ENCODE data around the gene NID1.
A peak's percentile ranks its signal among the peaks of the same experiment; 100 is the strongest.

The NID1 gene, protein sequence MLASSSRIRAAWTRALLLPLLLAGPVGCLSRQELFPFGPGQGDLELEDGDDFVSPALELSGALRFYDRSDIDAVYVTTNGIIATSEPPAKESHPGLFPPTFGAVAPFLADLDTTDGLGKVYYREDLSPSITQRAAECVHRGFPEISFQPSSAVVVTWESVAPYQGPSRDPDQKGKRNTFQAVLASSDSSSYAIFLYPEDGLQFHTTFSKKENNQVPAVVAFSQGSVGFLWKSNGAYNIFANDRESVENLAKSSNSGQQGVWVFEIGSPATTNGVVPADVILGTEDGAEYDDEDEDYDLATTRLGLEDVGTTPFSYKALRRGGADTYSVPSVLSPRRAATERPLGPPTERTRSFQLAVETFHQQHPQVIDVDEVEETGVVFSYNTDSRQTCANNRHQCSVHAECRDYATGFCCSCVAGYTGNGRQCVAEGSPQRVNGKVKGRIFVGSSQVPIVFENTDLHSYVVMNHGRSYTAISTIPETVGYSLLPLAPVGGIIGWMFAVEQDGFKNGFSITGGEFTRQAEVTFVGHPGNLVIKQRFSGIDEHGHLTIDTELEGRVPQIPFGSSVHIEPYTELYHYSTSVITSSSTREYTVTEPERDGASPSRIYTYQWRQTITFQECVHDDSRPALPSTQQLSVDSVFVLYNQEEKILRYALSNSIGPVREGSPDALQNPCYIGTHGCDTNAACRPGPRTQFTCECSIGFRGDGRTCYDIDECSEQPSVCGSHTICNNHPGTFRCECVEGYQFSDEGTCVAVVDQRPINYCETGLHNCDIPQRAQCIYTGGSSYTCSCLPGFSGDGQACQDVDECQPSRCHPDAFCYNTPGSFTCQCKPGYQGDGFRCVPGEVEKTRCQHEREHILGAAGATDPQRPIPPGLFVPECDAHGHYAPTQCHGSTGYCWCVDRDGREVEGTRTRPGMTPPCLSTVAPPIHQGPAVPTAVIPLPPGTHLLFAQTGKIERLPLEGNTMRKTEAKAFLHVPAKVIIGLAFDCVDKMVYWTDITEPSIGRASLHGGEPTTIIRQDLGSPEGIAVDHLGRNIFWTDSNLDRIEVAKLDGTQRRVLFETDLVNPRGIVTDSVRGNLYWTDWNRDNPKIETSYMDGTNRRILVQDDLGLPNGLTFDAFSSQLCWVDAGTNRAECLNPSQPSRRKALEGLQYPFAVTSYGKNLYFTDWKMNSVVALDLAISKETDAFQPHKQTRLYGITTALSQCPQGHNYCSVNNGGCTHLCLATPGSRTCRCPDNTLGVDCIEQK

DNA sequence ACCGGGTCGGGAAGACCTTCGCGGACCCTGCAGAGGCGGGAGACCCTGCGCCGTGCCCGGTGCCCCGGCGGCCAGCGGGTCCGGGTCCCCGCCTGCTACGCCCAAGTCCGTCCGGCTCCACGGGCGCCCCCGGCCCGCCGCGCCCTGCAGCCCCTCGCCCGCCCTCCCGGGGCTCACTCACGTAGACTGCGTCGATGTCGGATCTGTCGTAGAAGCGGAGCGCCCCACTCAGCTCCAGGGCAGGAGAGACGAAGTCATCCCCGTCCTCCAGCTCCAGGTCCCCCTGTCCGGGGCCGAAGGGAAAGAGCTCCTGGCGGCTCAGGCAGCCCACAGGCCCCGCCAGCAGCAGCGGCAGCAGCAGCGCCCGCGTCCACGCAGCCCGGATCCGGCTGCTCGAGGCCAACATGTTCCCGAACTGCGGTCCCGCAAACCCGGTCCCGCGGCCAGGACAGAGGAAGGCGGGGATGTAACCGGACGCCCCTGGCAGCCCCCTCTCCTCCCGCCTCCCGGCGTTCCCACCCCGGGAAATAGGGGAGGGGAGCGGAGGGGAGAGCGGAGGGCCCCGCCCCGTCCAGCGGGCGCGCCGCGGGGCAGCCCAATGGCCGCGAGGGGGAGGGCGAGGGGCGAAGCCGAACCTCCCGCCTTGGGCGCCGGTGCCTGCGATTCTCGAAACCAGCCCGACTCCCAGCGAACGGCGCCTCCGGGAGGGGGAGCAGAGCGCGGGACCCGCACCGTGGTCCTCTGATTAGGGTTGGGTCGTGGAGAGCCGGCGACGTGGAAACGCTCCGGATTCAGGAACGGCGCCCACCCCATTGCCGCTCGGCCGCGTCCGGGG, at the start of gene NID1:
TSS of gene NID1 (minus strand) at position 417 of the 835 bp plus-strand sequence. CDS start at position 406, 11 bp downstream.
- DNase-seq, result peak; percentile 41 to 57

GRCh38 chr1:236114076-236114747, 49.3 kb upstream of the NID1 start:
- no peak for DNase-seq

DNA sequence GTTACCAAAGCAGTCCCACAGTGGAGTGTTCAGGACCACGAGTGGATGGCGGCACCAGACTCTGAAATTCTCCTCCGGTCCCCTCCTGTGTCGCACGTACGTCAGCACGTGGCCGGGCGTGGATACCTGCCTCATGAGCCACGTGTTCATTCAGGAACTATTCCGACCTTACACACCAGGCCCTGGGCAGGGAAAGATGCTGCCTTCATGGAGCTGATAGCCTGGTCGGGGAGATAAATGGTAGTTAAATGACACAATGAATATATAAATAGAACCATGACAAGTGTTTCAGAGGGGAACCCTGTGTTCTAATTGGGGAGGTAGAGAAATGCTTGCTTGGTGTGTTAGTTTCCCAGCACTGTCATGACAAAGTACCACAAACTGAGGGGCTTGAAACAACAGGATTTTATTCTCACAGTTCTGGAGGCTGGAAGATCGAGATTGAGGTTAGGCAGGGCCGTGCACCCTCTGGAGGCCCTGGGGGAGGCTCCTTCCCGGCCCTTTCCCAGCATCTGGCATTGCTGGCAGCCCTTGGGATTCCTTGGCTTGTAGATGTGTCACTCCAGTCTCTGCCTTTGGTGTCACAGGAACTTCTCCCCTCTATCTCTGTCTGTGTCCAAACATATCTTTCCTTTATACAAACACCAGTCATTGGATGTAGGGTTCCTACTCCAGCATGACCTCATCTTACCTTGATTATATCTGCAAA, 48.6 kb upstream of the NID1 start:
- DNase-seq, result no peak

- no peak for DNase-seq
Observed at GRCh38 chr1:236112332-236112627, 47.4 kb upstream of the NID1 start.

DNA sequence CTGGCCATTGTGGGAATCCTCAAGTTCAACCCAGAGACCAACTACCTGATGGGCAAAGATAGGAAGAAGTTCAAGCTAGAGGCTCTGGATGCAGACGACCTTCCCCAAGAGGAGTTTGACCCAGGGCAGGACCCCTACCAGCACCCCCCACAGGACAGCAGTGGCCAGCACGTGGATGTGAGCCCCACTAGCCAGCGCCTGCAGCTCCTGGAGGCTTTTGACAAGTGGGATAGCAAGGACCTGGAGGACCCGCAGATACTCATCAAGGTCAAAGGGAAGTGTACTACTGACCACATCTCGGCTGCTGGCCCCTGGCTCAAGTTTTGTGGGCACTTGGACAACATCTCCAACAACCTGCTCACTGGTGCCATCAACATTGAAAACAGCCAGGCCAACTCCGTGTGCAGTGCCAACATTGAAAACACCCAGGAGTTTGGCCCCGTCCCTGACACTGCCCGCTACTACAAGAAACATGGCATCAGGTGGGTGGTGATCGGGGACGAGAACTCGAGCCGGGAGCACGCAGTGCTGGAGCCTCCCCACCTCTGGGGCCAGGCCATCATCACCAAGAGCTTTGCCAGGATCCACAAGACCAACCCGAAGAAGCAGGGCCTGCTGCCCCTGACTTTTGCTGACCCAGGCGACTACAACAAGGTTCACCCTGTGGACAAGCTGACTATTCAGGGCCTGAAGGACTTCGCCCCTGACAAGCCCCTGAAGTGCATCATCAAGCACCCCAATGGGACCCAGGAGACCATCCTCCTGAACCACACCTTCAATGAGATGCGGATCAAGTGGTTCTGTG, 46.8 kb upstream of the NID1 start:
- no peak for DNase-seq

DNA sequence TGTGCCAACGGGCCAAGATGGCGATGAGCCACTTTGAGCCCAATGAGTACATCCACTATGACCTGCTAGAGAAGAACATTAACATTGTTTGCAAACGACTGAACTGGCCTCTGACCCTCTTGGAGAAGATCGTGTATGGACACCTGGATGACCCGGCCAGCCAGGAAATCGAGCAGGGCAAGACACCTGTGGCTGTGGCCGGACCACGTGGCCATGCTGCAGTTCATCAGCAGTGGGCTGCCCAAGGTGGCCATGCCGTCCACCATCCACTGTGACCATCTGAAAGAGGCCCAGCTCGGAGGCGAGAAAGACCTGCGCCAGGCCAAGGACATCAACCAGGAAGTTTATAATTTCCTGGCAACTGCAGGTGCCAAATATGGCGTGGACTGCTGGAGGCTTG, 45.2 kb upstream of the NID1 start:
- DNase-seq, result no peak

DNA sequence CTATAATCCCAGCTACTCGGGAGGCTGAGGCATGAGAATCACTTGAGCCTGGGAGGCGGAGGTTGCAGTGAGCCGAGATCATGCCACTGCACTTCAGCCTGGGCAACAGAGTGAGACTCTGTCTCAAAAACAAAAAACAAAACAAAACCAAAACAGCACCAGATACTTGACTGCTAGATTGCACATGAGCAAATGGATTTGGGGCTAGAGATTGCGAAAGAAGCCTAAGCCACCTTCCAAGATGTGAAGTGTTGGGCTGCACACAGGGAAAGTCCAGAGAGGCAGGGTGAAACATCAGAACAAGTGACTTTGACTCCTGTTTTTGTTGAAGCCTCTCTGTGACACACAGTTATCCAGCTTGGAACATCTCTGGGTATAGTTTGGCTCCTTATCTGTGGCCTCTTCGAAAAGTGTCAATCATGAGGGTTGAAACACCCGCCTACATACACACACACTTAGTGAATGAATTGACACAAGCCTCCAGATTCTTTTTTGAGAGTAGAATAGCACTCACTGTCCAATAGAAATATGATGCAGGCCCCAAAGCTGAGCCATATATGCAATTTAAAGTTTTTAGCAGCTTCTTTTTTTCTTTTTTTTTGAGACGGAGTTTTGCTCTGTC, 43.2 kb upstream of the NID1 start:
- no peak for DNase-seq

DNA sequence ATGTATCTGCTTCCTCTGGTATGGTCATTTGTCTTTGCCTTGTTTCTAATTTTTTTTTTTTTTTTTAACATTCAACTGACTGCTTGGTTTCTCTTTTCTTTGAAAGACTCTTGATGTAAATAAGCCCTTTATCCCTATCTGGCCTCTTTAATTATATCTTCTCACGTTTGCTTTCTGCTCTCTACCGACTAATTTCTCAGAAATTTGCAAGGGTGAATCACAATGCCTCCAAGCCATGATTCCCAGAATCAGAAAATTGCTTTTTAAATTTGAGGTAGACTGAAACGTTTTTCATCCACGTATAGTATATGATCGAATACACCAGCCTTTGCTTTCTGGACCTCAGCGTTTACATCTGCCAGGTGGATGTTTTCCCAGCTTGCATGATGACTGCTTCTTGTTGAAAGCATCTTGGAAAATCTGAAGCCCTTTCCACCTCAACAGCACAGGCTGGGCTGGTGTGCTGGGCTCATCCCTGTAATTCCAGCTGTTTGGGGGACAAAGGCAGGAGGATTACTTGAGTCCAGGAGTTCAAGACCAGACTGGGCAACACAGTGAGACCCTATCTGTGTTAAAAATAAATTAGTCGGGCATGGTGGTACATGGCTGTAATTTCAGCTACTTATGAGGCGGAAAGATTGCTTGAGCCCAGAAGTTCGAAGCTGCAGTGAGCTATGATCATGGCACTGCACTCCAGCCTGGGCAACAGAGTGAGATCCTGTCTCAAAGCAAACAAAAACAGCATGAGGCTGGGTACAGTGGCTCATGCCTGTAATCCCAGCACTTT, 42.4 kb upstream of the NID1 start:
- no peak for DNase-seq

- peak; percentile 9 to 66 for DNase-seq
Observed at GRCh38 chr1:236103646-236104218, 38.8 kb upstream of the NID1 start.

- no peak for DNase-seq
Observed at GRCh38 chr1:236103059-236103458, 38.2 kb upstream of the NID1 start.

DNA sequence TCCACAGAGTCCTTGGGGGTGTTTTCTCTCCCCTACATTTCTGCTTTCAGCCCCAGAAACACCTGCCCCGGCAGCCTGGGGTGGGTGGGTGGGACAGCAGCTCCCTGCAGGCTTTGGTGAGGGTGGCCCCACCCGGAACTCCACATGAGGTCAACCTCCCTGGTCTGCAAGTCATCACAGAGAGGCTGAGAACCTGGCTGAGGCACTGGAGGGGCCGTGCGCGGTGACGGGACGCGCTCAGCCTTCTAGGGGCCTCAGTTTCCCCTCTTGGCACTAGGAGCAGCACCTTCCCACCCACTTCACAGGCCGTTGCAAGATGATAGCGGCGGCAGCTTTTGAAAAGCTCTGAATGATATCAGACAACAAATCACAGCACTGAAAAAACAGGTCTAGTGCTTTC, 37.7 kb upstream of the NID1 start:
- no peak for DNase-seq

DNA sequence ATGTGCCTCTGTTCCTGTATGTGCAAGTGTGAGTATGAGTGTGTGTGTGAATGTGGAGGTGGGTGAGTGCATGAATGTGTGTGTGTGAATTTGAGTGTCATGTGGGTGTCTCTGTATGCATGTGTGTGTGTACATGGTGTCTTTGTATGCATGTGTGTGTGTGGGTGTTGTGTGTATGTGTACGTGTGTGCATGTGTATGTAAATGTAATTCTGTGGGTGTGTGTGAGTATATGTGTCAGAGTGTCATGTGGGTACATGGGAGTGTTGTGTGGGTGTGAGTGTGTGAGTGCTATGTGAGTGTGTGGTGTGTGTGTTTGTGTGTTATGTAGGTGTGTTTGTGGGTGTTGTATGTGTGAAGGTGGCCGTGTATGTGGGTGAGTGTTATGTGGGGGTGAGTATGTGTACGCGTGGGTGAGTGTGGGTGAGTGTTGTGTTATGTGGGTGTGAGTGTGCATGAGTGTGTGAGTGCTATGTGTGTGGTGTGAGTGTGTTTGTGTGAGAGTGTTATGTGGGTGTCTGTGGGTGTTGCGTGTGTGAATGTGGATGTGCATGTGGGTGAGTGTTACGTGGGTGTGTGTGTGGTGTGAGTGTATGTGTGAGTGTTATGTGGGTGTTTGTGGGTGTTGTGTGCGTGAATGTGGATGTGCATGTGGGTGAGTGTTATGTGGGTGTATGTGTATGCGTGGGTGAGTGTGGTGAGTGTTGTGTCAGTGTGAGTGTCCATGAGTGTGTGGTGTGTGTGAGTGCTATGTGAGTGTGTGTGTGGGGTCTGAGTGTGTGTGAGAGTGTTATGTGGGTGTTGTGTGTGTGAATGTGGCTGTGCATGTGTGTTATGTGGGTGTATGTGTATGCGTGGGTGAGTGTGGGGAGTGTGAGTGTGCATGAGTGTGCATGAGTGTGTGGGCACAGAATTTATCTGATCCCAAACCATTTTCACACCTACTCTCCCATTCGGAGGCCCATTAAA, 36.6 kb upstream of the NID1 start:
- no peak for DNase-seq

DNA sequence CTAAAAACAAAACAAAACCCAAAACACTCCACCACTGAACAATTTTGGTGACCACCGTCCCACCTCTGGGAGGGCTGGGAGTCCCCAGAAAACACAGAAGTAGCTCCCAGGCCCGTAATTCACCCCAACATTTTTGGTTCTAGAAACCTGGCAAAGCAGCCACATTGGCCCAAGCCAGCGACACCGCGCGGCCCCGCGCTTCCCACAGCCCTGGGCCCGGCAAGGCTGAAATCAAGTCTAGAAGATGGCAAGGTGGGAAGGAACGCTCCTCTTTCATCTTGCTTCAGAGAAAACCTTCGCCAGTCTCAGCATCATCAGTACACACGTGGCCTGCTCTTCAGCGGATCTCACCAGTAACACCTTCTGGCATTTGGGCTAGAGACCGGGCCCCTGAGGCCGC, 35.9 kb upstream of the NID1 start:
- DNase-seq, result no peak

- DNase-seq, result no peak
Observed at GRCh38 chr1:236099355-236099974, 34.6 kb upstream of the NID1 start.

DNA sequence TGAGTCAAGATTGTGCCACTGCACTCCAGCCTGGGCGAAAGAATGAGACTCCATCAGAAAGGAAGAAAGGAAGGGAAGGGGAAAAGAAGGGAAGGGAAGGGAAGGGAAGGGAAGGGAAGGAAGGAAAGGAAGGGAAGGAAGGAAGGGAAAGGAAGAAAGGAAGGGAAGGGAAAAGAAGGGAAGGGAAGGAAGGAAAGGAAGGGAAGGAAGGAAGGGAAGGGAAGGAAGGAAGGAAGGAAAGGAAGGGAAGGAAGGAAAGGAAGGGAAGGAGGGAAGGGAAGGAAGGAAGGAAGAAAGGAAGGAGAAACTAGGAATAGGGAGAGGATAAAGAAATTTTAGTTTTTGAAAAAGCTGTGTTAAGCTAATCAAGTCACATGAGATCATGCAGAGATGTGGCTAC, 33.4 kb upstream of the NID1 start:
- DNase-seq, result no peak

GRCh38 chr1:236096660-236097482, 32.0 kb upstream of the NID1 start:
- DNase-seq, result peak in 1 of 2 experiments; percentile 46
